HepG2 (cell line): ENCODE results near the gene CAPN13. TPM values are rescaled to one million over a fixed set of nuclear protein-coding genes. Genes with fewer than 3 reads are reported as not detected.

ENCODE experiments used
- ATF2 ChIP-seq: sonication (generic); formaldehyde crosslinking; IDR thresholded peaks from 2 replicates; pipeline ENCODE4 v1.4.0; 2020; ENCODE audit warnings: missing genetic modification reagents
- CTCF ChIP-seq: sonication (generic); formaldehyde crosslinking; IDR thresholded peaks from 2 replicates; pipeline ENCODE4 v1.5.0; 2020; ENCODE audit warnings: mild to moderate bottlenecking, missing genetic modification reagents, moderate library complexity
- FOXA3 ChIP-seq: IDR thresholded peaks from 2 replicates; pipeline ENCODE4 v1.6.1; 2016; ENCODE audit warnings: missing genetic modification reagents, missing compliant biosample characterization
- HMGXB4 ChIP-seq, 2 experiments: sonication (generic) in 1 of 2; formaldehyde crosslinking in 1 of 2; IDR thresholded peaks; 2 replicates each; pipeline versions ENCODE4 v1.4.0 to v1.6.1; 2018 to 2020; ENCODE audit warnings: missing genetic modification reagents in 2 of 2, borderline replicate concordance in 1 of 2, low read depth in 1 of 2, mild to moderate bottlenecking in 1 of 2, missing biosample characterization in 1 of 2
- KDM2A ChIP-seq: sonication (generic); formaldehyde crosslinking; IDR thresholded peaks from 2 replicates; pipeline ENCODE4 v1.4.0; 2020; ENCODE audit warnings: low read depth, missing genetic modification reagents, borderline replicate concordance
- MLLT10 ChIP-seq: sonication (generic); formaldehyde crosslinking; IDR thresholded peaks from 2 replicates; pipeline ENCODE4 v1.4.0; 2020; ENCODE audit warnings: missing genetic modification reagents
- MXI1 ChIP-seq: IDR thresholded peaks from 3 replicates; pipeline ENCODE4 v1.6.1; 2012; ENCODE audit warnings: low read depth, low read length, inconsistent platforms, borderline replicate concordance
- STAT6 ChIP-seq: sonication (generic); formaldehyde crosslinking; IDR thresholded peaks from 2 replicates; pipeline ENCODE4 v1.4.0; 2020; ENCODE audit warnings: missing genetic modification reagents, mild to moderate bottlenecking, borderline replicate concordance
- ZMYM4 ChIP-seq: sonication (generic); formaldehyde crosslinking; IDR thresholded peaks from 2 replicates; pipeline ENCODE4 v1.8.1; 2023; ENCODE audit warnings: mild to moderate bottlenecking, missing genetic modification reagents
- ZNF33A ChIP-seq: sonication (generic); formaldehyde crosslinking; IDR thresholded peaks from 2 replicates; pipeline ENCODE4 v1.5.1; 2020; ENCODE audit warnings: missing genetic modification reagents, mild to moderate bottlenecking, moderate library complexity, borderline replicate concordance
- ZNF614 ChIP-seq: IDR thresholded peaks from 2 replicates; pipeline ENCODE4 v1.6.1; 2018; ENCODE audit warnings: missing biosample characterization, missing genetic modification reagents, inconsistent platforms, borderline replicate concordance
- ZNF768 ChIP-seq: sonication (generic); formaldehyde crosslinking; IDR thresholded peaks from 2 replicates; pipeline ENCODE4 v1.4.0; 2020; ENCODE audit warnings: missing genetic modification reagents
- polyA plus RNA-seq, 8 experiments: library from polyadenylated mRNA; depleted of rRNA in 3 of 8; stranded (reverse) in 7 of 8; unstranded in 1 of 8; fragments of >200 nt; fragmentation: Illumina TruSeq in 4 of 8; extraction: Trizol in 4 of 8; gene quantifications; 2 replicates each; pipeline versions ENCODE4 v1.2.1 to v1.2.3, GENCODE V29; 2011 to 2016; ENCODE audit warnings: low read depth in 4 of 8, missing spikeins in 1 of 8, mixed read lengths in 1 of 8; ENCODE audit not compliant: insufficient read depth in 1 of 8
- total RNA-seq, 5 experiments: library from RNA; depleted of rRNA; stranded (reverse); fragments of >200 nt; fragmentation: Illumina TruSeq; extraction: Trizol; gene quantifications; 2 replicates each; pipeline ENCODE4 v1.2.3, GENCODE V29; 2016; ENCODE audit warnings: low read depth in 1 of 5

Gene CAPN13
- total and polyA plus RNA-seq, 2 of the 13 experiments (the other 11 are each of a cell fraction or from before 2014, with no cell fraction given), result not detected

- TF ChIP-seq ATF2 (0 out of 2 replicates have a peak, but pooled peaks have one; percentile 21), FOXA3 (CRISPR knock-in tag) (0 out of 2 replicates have a peak, but pooled peaks have one; percentile 15), ZNF33A (CRISPR knock-in tag) (no peak), HMGXB4 (CRISPR knock-in tag; IDR thresholded peaks at IDR 0.05; ENCODE audit: borderline replicate concordance in 1 of 2, low read depth in 1 of 2) (no peak), ZNF614 (CRISPR knock-in tag) (0 out of 2 replicates have a peak, but pooled peaks have one; percentile 19), ZNF768 (CRISPR knock-in tag) (peak; percentile 36; the same call in 1 of the 2 replicates), STAT6 (CRISPR knock-in tag) (no peak), KDM2A (CRISPR knock-in tag) (peak; percentile 67; the same call in 1 of the 2 replicates), CTCF (peak; percentile 96), MLLT10 (CRISPR knock-in tag) (no peak), ZMYM4 (CRISPR knock-in tag) (no peak), MXI1 (0 out of 3 replicates have a peak, but pooled peaks have one; percentile 20)
- TF ChIP-seq, all 625 proteins: peak for 24
Measured at GRCh38 chr2:30706534-30707303, 100.5 kb downstream of the CAPN13 start (continued).
